ENCODE data around the gene KRTAP5-1.
A peak's percentile ranks its signal among the peaks of the same experiment; 100 is the strongest.
"Not testable (repeated sequence)": the region's sequence is repeated elsewhere in the genome, so short reads cannot be mapped to it uniquely, and the experiment has no call there.

KRTAP5-1 gene

DNA sequence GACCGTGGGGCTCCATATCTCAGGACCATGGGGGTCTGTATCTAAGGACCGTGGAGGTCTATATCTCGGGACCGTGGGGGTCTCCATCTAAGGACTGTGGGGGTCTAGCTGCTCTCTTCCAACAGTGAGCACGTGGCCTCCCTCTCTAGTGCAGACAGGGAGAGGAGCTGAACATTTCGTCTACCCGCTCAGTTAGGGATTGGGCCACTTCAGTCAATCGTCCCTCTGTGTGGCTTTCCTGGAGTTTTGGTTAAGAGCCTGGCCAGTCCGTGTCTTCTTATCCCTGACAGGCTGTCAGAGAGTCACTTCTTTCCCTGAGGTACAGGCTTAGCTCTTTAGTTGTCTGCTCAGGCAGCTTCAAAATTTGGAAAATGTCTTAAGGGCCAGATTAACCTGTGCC lies 3.1 kb downstream of the KRTAP5-1 start:
- H3K36me3 ChIP-seq (ENCODE audit: control insufficient read depth in 4 of 4, insufficient read depth in 4 of 4, low read length in 3 of 4), result no peaks in the 10 kb centered on the region
- H3K4me3 ChIP-seq (ENCODE audit: control insufficient read depth in 1 of 7, extremely low read depth in 1 of 7, insufficient read depth in 4 of 7, low read depth in 2 of 7, low read length in 6 of 7), result no peak overlapping the region
- no peak for DNase-seq
- peaks cover 4 to 49% (median 6%) of the 10 kb centered on the region in 5 experiments for H3K27me3 ChIP-seq (replicated peaks in 2 of 5; ENCODE audit: control insufficient read depth in 4 of 5, insufficient read depth in 5 of 5, low read length in 4 of 5)
- POLR2A ChIA-PET, result no interaction called here
- H3K4me1 ChIP-seq (ENCODE audit: control extremely low read depth in 1 of 4, control insufficient read depth in 4 of 4, insufficient read depth in 4 of 4, low read length in 3 of 4), result peaks cover 0 to 8% (median 6%) of the 10 kb centered on the region in 4 experiments
- 90% methylated on average over 9 of the region's 9 CpGs for WGBS (ENCODE audit: insufficient coverage)
- H3K9me3 ChIP-seq (ENCODE audit: control extremely low read depth in 1 of 5, control insufficient read depth in 4 of 5, insufficient read depth in 2 of 5, low read depth in 1 of 5, low read length in 4 of 5), result peaks cover 4 to 27% (median 21%) of the 10 kb centered on the region in 5 experiments
- CTCF ChIA-PET, result interaction anchor here (1.2 to 2.0 kb wide), 2 partner anchors 8 to 22 kb away, joined by 4 to 7 read pairs; no protein-coding TSS in a partner anchor
- no peak overlapping the region for H3K27ac ChIP-seq (ENCODE audit: insufficient read depth in 1 of 2, low read depth in 1 of 2, low read length in 2 of 2, poor library complexity in 1 of 2, severe bottlenecking in 2 of 2)

DNA sequence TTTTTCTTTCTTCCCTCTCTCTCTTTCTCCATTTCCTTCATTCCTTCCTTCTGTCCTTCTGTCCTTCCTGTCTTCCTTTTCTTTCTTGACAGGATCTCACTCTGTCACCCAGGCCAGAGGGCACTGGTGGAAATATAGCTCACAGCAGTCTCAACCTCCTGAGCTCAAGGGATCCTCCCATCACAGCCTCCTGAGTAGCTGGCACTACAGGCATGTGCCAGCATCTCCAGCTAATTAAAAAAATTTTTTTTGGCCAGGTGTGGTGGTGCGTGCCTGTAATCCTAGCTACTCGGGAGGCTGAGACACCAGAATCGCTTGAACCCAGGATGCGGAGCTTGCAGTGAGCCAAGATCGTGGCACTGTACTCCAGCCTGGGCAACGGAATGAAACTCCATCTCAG lies 8.3 kb downstream of the KRTAP5-1 start:
- H3K27me3 ChIP-seq (replicated peaks in 2 of 5; ENCODE audit: control insufficient read depth in 4 of 5, insufficient read depth in 5 of 5, low read length in 4 of 5), result peaks cover 4 to 65% (median 13%) of the 10 kb centered on the region in 5 experiments
- WGBS (ENCODE audit: insufficient coverage), result 86% methylated on average over 5 of the region's 6 CpGs
- no peak overlapping the region for H3K27ac ChIP-seq (ENCODE audit: insufficient read depth in 1 of 2, low read depth in 1 of 2, low read length in 2 of 2, poor library complexity in 1 of 2, severe bottlenecking in 2 of 2)
- ChIA-PET CTCF (interaction anchor here (1.1 to 2.4 kb wide), 6 partner anchors 9 to 61 kb away, joined by 3 to 8 read pairs (median 4); partner anchors contain the start of gene KRTAP5-1), POLR2A (no interaction called here)
- peaks cover 4 to 22% (median 16%) of the 10 kb centered on the region in 5 experiments for H3K9me3 ChIP-seq (ENCODE audit: control extremely low read depth in 1 of 5, control insufficient read depth in 4 of 5, insufficient read depth in 2 of 5, low read depth in 1 of 5, low read length in 4 of 5)
- no peak overlapping the region for H3K4me3 ChIP-seq (ENCODE audit: control insufficient read depth in 1 of 7, extremely low read depth in 1 of 7, insufficient read depth in 4 of 7, low read depth in 2 of 7, low read length in 6 of 7)
- peaks cover 0 to 21% (median 12%) of the 10 kb centered on the region in 4 experiments for H3K4me1 ChIP-seq (ENCODE audit: control extremely low read depth in 1 of 4, control insufficient read depth in 4 of 4, insufficient read depth in 4 of 4, low read length in 3 of 4)
- H3K36me3 ChIP-seq (ENCODE audit: control insufficient read depth in 4 of 4, insufficient read depth in 4 of 4, low read length in 3 of 4), result no peaks in the 10 kb centered on the region
- DNase-seq, result no peak

DNA sequence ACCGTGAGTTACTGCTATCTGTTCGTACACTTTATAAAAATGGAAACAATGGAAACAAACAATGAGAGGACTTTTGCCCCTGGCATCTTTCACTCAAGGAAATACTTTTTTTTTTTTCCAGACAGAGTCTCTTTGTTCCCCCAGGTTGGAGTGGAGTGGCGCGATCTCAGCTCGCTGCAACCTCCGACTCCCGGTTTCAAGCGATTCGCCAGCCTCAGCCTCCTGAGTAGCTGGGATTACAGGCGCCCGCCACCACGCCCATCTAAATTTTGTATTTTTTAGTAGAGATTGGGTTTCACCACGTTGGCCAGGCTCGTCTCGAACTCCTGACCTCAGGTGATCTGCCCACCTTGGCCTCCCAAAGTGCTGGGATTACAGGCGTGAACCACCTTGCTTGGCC lies 9.3 kb downstream of the KRTAP5-1 start:
- Histone ChIP-seq H3K4me1 (ENCODE audit: control extremely low read depth in 1 of 4, control insufficient read depth in 4 of 4, insufficient read depth in 4 of 4, low read length in 3 of 4) (peaks cover 0 to 29% (median 19%) of the 10 kb centered on the region in 4 experiments), H3K27me3 (replicated peaks in 2 of 5; ENCODE audit: control insufficient read depth in 4 of 5, insufficient read depth in 5 of 5, low read length in 4 of 5) (peaks cover 4 to 68% (median 14%) of the 10 kb centered on the region in 5 experiments), H3K9me3 (ENCODE audit: control extremely low read depth in 1 of 5, control insufficient read depth in 4 of 5, insufficient read depth in 2 of 5, low read depth in 1 of 5, low read length in 4 of 5) (peaks cover 4 to 17% (median 8%) of the 10 kb centered on the region in 5 experiments)
- DNase-seq; H3K36me3 ChIP-seq (ENCODE audit: control insufficient read depth in 4 of 4, insufficient read depth in 4 of 4, low read length in 3 of 4); H3K4me3 ChIP-seq (ENCODE audit: control insufficient read depth in 1 of 7, extremely low read depth in 1 of 7, insufficient read depth in 4 of 7, low read depth in 2 of 7, low read length in 6 of 7); H3K27ac ChIP-seq (ENCODE audit: insufficient read depth in 1 of 2, low read depth in 1 of 2, low read length in 2 of 2, poor library complexity in 1 of 2, severe bottlenecking in 2 of 2): not testable (repeated sequence)
- POLR2A ChIA-PET, result interaction anchor here (0.7 to 2.3 kb wide), 2 partner anchors 9 to 12 kb away, joined by 3 to 6 read pairs; no protein-coding TSS in a partner anchor
- WGBS (ENCODE audit: insufficient coverage), result 88% methylated on average over 11 of the region's 16 CpGs
- CTCF ChIA-PET, result interaction anchor here (0.7 to 3.0 kb wide), 5 partner anchors 11 to 1151 kb away, joined by 3 to 20 read pairs (median 6); no protein-coding TSS in a partner anchor

DNA sequence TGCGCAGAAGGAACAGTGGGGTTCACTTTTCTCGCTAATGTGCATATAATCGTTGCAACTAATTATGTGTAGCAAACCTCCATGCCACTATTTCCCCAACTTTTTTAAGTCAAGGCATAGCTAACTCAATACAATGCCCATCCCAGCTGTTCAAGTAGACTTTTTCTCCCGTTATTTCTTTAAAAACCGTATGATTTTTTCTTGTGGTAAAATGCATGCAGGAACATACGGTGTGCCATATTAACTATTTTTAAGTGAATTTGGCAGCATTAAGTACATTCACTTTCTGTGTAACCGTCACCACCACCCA lies 10.2 kb downstream of the KRTAP5-1 start:
- Histone ChIP-seq H3K27me3 (replicated peaks in 2 of 5; ENCODE audit: control insufficient read depth in 4 of 5, insufficient read depth in 5 of 5, low read length in 4 of 5) (peaks cover 4 to 77% (median 22%) of the 10 kb centered on the region in 5 experiments), H3K4me3 (ENCODE audit: control insufficient read depth in 1 of 7, extremely low read depth in 1 of 7, insufficient read depth in 4 of 7, low read depth in 2 of 7, low read length in 6 of 7) (no peak overlapping the region), H3K27ac (ENCODE audit: insufficient read depth in 1 of 2, low read depth in 1 of 2, low read length in 2 of 2, poor library complexity in 1 of 2, severe bottlenecking in 2 of 2) (no peak overlapping the region), H3K4me1 (ENCODE audit: control extremely low read depth in 1 of 4, control insufficient read depth in 4 of 4, insufficient read depth in 4 of 4, low read length in 3 of 4) (peaks cover 0 to 30% (median 20%) of the 10 kb centered on the region in 4 experiments), H3K9me3 (ENCODE audit: control extremely low read depth in 1 of 5, control insufficient read depth in 4 of 5, insufficient read depth in 2 of 5, low read depth in 1 of 5, low read length in 4 of 5) (peaks cover 4 to 17% (median 6%) of the 10 kb centered on the region in 5 experiments), H3K36me3 (ENCODE audit: control insufficient read depth in 4 of 4, insufficient read depth in 4 of 4, low read length in 3 of 4) (no peaks in the 10 kb centered on the region)
- ChIA-PET CTCF (interaction anchor here (0.6 to 3.0 kb wide), 15 partner anchors 8 to 445 kb away, joined by 3 to 20 read pairs (median 6); no protein-coding TSS in a partner anchor), POLR2A (interaction anchor here (1.0 to 2.3 kb wide), 2 partner anchors 11 to 22 kb away, joined by 6 read pairs; no protein-coding TSS in a partner anchor)
- no peak for DNase-seq
- WGBS (ENCODE audit: insufficient coverage), result 10% methylated on average over 5 of the region's 7 CpGs

DNA sequence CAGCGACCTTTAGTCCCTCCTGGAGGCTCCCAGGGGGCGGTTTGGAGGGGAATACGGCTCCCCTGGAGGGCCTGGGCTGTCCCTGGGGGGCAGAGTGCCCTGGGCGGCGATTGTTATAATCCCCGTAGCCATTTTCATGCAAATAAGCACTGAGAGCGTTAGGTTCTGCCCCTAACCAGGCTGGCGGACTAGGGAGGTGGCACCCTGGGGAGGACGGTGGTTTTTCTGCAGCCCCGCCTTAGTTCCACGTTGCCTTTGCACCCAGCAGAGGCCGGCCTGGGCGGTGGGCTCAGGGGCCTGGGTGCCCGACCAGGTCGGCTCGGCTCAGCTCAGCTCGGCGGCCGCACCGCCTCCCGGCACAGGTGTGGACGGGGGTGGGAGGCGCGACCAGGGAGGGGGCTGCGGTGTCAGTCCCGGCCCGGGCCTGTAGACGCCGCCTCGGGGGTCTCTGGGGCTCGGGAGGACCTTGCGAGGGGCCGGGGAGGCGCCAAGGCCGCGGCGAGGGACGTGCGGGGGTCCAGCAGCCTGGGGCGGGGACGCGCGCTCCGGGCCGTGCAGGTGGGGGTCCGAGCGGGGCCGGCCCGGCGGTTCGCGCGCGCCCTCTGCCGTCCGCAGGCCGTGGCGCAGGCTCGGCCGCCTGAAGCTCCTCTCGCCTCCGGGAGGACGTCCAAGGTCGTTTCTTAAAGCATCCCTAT lies 10.7 kb downstream of the KRTAP5-1 start:
- peak; percentile 27 to 60 (median 56) for DNase-seq
- Histone ChIP-seq H3K27ac (ENCODE audit: insufficient read depth in 1 of 2, low read depth in 1 of 2, low read length in 2 of 2, poor library complexity in 1 of 2, severe bottlenecking in 2 of 2) (no peak overlapping the region), H3K36me3 (ENCODE audit: control insufficient read depth in 4 of 4, insufficient read depth in 4 of 4, low read length in 3 of 4) (no peaks in the 10 kb centered on the region), H3K4me3 (ENCODE audit: control insufficient read depth in 1 of 7, extremely low read depth in 1 of 7, insufficient read depth in 4 of 7, low read depth in 2 of 7, low read length in 6 of 7) (peak overlapping the region in 4 of 7 experiments; percentile 16 to 54 (median 45)), H3K4me1 (ENCODE audit: control extremely low read depth in 1 of 4, control insufficient read depth in 4 of 4, insufficient read depth in 4 of 4, low read length in 3 of 4) (peaks cover 0 to 30% (median 20%) of the 10 kb centered on the region in 4 experiments), H3K27me3 (replicated peaks in 2 of 5; ENCODE audit: control insufficient read depth in 4 of 5, insufficient read depth in 5 of 5, low read length in 4 of 5) (peaks cover 4 to 82% (median 24%) of the 10 kb centered on the region in 5 experiments), H3K9me3 (ENCODE audit: control extremely low read depth in 1 of 5, control insufficient read depth in 4 of 5, insufficient read depth in 2 of 5, low read depth in 1 of 5, low read length in 4 of 5) (peaks cover 4 to 13% (median 6%) of the 10 kb centered on the region in 5 experiments)
- CTCF ChIA-PET, result interaction anchor here (0.6 to 3.0 kb wide), 15 partner anchors 9 to 446 kb away, joined by 3 to 20 read pairs (median 6); no protein-coding TSS in a partner anchor
- WGBS (ENCODE audit: insufficient coverage), result 2% methylated on average over 50 of the region's 64 CpGs
- POLR2A ChIA-PET, result interaction anchor here (1.0 to 2.3 kb wide), 2 partner anchors 10 to 22 kb away, joined by 6 read pairs; no protein-coding TSS in a partner anchor

DNA sequence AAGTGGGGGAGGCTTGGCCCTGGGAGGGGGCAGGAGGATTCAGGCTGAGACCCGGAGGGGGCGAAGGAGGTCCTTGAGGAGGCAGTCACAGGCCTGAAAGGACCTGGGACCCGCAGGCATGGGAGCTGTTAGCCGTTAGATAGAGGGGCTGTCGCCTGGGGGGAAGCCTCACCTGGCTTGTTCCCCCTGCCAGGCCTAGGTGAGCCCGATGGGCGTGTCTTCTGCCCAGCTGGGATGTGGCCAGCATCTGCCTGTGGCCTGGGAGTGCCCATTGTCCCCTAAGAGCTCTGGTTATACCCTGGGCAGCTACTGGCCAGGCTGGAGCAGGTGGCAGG lies 11.2 kb downstream of the KRTAP5-1 start:
- H3K4me3 ChIP-seq (ENCODE audit: control insufficient read depth in 1 of 7, extremely low read depth in 1 of 7, insufficient read depth in 4 of 7, low read depth in 2 of 7, low read length in 6 of 7), result peak overlapping the region in 1 of 7 experiments; percentile 54
- peaks cover 1 to 87% (median 24%) of the 10 kb centered on the region in 5 experiments for H3K27me3 ChIP-seq (replicated peaks in 2 of 5; ENCODE audit: control insufficient read depth in 4 of 5, insufficient read depth in 5 of 5, low read length in 4 of 5)
- ChIA-PET POLR2A (interaction anchor here (2.3 kb wide), 1 partner anchor 10 kb away, joined by 6 read pairs; no protein-coding TSS in a partner anchor), CTCF (interaction anchor here (1.3 to 3.0 kb wide), 6 partner anchors 9 to 59 kb away, joined by 6 to 20 read pairs (median 6); no protein-coding TSS in a partner anchor)
- H3K36me3 ChIP-seq (ENCODE audit: control insufficient read depth in 4 of 4, insufficient read depth in 4 of 4, low read length in 3 of 4), result no peaks in the 10 kb centered on the region
- H3K27ac ChIP-seq (ENCODE audit: insufficient read depth in 1 of 2, low read depth in 1 of 2, low read length in 2 of 2, poor library complexity in 1 of 2, severe bottlenecking in 2 of 2), result no peak overlapping the region
- WGBS (ENCODE audit: insufficient coverage), result 9% methylated on average over 7 of the region's 7 CpGs
- peaks cover 1 to 11% (median 6%) of the 10 kb centered on the region in 5 experiments for H3K9me3 ChIP-seq (ENCODE audit: control extremely low read depth in 1 of 5, control insufficient read depth in 4 of 5, insufficient read depth in 2 of 5, low read depth in 1 of 5, low read length in 4 of 5)
- peaks cover 0 to 30% (median 20%) of the 10 kb centered on the region in 4 experiments for H3K4me1 ChIP-seq (ENCODE audit: control extremely low read depth in 1 of 4, control insufficient read depth in 4 of 4, insufficient read depth in 4 of 4, low read length in 3 of 4)
- no peak for DNase-seq

Measured in common myeloid progenitor, CD34-positive (primary cell).